RWPE1 (cell line): ENCODE results near the gene RAD18.

Source experiments
- CTCF ChIA-PET: fragments of 350-600 bp; sonication (Branson Sonifier 250); formaldehyde crosslinking; extraction: SDS; loops from one replicate; lab custom pipeline; 2021; lab: Yijun Ruan, JAX
- POLR2A ChIA-PET: fragments of 400-600 bp; formaldehyde crosslinking; extraction: SDS; loops from one replicate; lab custom pipeline; 2020; ENCODE audit warnings: antibody characterized with exemption; ENCODE audit not compliant: low non-redundant PET; lab: Yijun Ruan, JAX
- DNase-seq: peaks from one replicate; pipeline ENCODE4 v3.0.0; 2012; ENCODE audit warnings: low spot score
- H3K27ac ChIP-seq: fragments of 450-650 bp; 2 replicates; pipeline ENCODE4 v1.5.1; 2017
- TF ChIP-seq, protein P1 (sequence below): fragments of 450-650 bp; conservative IDR thresholded peaks from 2 replicates; pipeline ENCODE4 v1.5.1; 2017; ENCODE audit warnings: low read depth, mild to moderate bottlenecking

RAD18 gene

DNA sequence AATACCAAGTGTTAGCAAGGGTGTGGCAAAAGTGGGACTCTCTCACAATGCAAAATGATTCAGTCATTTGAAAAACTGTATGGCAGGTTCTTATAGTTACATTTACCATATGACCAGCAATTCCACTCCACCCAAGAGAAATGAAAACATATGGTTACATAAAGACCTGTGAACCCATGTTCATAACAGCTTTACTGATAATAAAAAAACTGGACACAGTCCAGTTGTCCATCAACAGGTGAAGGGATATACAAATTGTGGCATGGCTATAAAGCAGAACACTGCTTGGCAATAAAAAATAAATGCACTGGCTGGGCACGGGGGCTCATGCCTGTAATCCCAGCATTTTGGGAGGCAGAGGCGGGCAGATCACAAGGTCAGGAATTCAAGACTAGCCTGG, 30.8 kb downstream of the RAD18 start:
- TF ChIP-seq, protein P1, sequence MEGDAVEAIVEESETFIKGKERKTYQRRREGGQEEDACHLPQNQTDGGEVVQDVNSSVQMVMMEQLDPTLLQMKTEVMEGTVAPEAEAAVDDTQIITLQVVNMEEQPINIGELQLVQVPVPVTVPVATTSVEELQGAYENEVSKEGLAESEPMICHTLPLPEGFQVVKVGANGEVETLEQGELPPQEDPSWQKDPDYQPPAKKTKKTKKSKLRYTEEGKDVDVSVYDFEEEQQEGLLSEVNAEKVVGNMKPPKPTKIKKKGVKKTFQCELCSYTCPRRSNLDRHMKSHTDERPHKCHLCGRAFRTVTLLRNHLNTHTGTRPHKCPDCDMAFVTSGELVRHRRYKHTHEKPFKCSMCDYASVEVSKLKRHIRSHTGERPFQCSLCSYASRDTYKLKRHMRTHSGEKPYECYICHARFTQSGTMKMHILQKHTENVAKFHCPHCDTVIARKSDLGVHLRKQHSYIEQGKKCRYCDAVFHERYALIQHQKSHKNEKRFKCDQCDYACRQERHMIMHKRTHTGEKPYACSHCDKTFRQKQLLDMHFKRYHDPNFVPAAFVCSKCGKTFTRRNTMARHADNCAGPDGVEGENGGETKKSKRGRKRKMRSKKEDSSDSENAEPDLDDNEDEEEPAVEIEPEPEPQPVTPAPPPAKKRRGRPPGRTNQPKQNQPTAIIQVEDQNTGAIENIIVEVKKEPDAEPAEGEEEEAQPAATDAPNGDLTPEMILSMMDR: no peak
- no peak overlapping the region for H3K27ac ChIP-seq
- no peak for DNase-seq
- POLR2A ChIA-PET: no interaction called here
- CTCF ChIA-PET: no interaction called here

DNA sequence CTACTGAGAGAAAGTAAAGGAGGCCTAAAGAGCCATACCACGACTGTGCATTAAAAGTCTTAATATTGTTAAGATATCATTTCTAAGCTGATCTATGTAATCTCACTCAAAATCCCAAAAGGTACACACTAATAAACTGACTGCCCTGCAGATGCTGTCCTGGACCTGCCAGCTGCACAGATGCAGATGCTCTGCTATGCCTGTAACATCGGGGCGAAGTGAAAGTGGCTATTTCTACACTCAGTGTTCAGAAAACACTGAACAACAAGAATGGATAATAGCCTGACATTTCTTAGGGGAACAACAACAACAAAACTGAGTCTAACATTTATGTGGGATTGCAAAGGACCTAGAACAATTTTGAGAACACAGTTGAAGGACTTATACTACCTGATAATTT, 31.9 kb downstream of the RAD18 start:
- H3K27ac ChIP-seq: no peak overlapping the region
- ChIA-PET POLR2A (no interaction called here), CTCF (no interaction called here)
- TF ChIP-seq, protein P1: no peak
- no peak for DNase-seq

GRCh38 chr3:8929860-8930259, 33.4 kb downstream of the RAD18 start:
- POLR2A ChIA-PET: no interaction called here
- TF ChIP-seq, protein P1: no peak
- no peak overlapping the region for H3K27ac ChIP-seq
- no peak for DNase-seq
- CTCF ChIA-PET: no interaction called here

- POLR2A ChIA-PET: no interaction called here
- no peak overlapping the region for H3K27ac ChIP-seq
- CTCF ChIA-PET: no interaction called here
- no peak for DNase-seq
- TF ChIP-seq, protein P1: no peak
Observed at GRCh38 chr3:8914491-8914890, 48.8 kb downstream of the RAD18 start.

GRCh38 chr3:8911781-8912180, 51.5 kb downstream of the RAD18 start:
- no peak overlapping the region for H3K27ac ChIP-seq
- no peak for DNase-seq
- POLR2A ChIA-PET: no interaction called here
- TF ChIP-seq, protein P1: no peak
- CTCF ChIA-PET: no interaction called here

- POLR2A ChIA-PET: no interaction called here
- TF ChIP-seq, protein P1: no peak
- H3K27ac ChIP-seq: no peak overlapping the region
- CTCF ChIA-PET: no interaction called here
- DNase-seq: no peak
Observed at GRCh38 chr3:8909160-8909559, 54.1 kb downstream of the RAD18 start.

GRCh38 chr3:8903191-8903590, 60.1 kb downstream of the RAD18 start:
- no peak overlapping the region for H3K27ac ChIP-seq
- POLR2A ChIA-PET: no interaction called here
- no peak for DNase-seq
- CTCF ChIA-PET: no interaction called here
- TF ChIP-seq, protein P1: no peak
